HL-60 (cell line): ENCODE data around the gene C12orf50.

ENCODE experiments used
- GABPA ChIP-seq: IDR thresholded peaks from 2 replicates; pipeline ENCODE4 v1.6.1; 2012; ENCODE audit warnings: low read depth
- POLR2AphosphoS5 ChIP-seq: IDR thresholded peaks from 2 replicates; pipeline ENCODE4 v1.6.1; 2012; ENCODE audit warnings: low read depth
- SPI1 ChIP-seq: IDR thresholded peaks from 2 replicates; pipeline ENCODE4 v1.6.1; 2012; ENCODE audit warnings: low read depth, mild to moderate bottlenecking, borderline replicate concordance
- TF ChIP-seq, protein P1 (sequence below): IDR thresholded peaks from one replicate; pipeline ENCODE4 v1.5.1; 2011; ENCODE audit warnings: low read length, control low read depth, inconsistent platforms; ENCODE audit not compliant: insufficient read depth
- TF ChIP-seq, protein P2 (sequence below): IDR thresholded peaks from 2 replicates; pipeline ENCODE4 v1.6.1; 2012; ENCODE audit warnings: low read depth; ENCODE audit not compliant: insufficient replicate concordance

DNA sequence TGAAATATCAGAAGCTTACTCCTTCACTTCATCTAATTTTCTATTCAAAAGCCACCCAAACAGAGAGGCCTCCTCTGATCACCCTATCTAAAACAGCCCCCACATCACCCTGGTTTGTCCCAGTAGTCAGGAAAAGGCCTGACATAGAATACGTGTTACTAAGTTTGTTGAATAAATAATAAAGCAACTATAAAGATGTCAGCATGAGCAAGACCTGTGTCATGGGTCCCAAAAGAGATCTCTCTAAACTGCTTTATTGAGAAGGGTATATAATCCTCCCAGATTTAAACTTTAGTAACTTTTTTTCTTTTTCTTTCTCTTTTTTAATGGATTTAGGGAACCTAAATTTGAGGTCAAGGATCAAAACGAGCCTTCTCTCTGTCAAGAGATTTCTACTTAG, 27.4 kb upstream of the C12orf50 start:
- TF ChIP-seq, protein P1, sequence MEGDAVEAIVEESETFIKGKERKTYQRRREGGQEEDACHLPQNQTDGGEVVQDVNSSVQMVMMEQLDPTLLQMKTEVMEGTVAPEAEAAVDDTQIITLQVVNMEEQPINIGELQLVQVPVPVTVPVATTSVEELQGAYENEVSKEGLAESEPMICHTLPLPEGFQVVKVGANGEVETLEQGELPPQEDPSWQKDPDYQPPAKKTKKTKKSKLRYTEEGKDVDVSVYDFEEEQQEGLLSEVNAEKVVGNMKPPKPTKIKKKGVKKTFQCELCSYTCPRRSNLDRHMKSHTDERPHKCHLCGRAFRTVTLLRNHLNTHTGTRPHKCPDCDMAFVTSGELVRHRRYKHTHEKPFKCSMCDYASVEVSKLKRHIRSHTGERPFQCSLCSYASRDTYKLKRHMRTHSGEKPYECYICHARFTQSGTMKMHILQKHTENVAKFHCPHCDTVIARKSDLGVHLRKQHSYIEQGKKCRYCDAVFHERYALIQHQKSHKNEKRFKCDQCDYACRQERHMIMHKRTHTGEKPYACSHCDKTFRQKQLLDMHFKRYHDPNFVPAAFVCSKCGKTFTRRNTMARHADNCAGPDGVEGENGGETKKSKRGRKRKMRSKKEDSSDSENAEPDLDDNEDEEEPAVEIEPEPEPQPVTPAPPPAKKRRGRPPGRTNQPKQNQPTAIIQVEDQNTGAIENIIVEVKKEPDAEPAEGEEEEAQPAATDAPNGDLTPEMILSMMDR, result no peak
- TF ChIP-seq GABPA (no peak), POLR2AphosphoS5 (no peak), SPI1 (no peak)
- TF ChIP-seq, protein P2, sequence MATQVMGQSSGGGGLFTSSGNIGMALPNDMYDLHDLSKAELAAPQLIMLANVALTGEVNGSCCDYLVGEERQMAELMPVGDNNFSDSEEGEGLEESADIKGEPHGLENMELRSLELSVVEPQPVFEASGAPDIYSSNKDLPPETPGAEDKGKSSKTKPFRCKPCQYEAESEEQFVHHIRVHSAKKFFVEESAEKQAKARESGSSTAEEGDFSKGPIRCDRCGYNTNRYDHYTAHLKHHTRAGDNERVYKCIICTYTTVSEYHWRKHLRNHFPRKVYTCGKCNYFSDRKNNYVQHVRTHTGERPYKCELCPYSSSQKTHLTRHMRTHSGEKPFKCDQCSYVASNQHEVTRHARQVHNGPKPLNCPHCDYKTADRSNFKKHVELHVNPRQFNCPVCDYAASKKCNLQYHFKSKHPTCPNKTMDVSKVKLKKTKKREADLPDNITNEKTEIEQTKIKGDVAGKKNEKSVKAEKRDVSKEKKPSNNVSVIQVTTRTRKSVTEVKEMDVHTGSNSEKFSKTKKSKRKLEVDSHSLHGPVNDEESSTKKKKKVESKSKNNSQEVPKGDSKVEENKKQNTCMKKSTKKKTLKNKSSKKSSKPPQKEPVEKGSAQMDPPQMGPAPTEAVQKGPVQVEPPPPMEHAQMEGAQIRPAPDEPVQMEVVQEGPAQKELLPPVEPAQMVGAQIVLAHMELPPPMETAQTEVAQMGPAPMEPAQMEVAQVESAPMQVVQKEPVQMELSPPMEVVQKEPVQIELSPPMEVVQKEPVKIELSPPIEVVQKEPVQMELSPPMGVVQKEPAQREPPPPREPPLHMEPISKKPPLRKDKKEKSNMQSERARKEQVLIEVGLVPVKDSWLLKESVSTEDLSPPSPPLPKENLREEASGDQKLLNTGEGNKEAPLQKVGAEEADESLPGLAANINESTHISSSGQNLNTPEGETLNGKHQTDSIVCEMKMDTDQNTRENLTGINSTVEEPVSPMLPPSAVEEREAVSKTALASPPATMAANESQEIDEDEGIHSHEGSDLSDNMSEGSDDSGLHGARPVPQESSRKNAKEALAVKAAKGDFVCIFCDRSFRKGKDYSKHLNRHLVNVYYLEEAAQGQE, result no peak
